Measurements from ENCODE around the gene CYP2S1.

The CYP2S1 gene

DNA sequence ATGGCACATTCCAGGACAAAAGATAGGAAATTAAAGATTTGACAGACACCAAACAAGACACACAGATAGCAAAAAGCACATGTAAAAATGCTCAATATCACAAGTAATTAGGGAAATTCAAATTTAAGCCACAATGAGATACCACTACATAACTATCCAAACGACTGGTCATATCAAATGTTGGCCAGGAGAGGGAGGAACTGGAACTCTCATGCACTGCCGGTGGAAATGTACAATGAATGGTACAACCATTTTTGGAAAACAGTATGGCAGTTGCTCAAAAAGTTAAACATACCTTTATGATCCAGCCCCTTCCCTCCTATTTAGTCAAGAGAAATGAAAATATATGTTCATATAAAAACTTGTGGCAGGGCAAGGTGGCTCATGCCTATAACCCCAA, 36.8 kb upstream of the CYP2S1 start:
- Histone ChIP-seq H3K27ac (ENCODE audit: poor library complexity, severe bottlenecking) (no peak overlapping the region), H3K36me3 (ENCODE audit: low read depth) (no peaks in the 10 kb centered on the region), H3K27me3 (ENCODE audit: insufficient read depth, poor library complexity, severe bottlenecking) (no peaks in the 10 kb centered on the region), H3K9me3 (ENCODE audit: severe bottlenecking) (no peaks in the 10 kb centered on the region), H3K4me3 (ENCODE audit: severe bottlenecking) (no peak overlapping the region), H3K4me1 (ENCODE audit: insufficient read depth, poor library complexity, severe bottlenecking) (no peaks in the 10 kb centered on the region)
- DNase-seq (ENCODE audit: low spot score) = no peak
- ATAC-seq (ENCODE audit: low read depth) = no peak
- TF ChIP-seq, protein P1, sequence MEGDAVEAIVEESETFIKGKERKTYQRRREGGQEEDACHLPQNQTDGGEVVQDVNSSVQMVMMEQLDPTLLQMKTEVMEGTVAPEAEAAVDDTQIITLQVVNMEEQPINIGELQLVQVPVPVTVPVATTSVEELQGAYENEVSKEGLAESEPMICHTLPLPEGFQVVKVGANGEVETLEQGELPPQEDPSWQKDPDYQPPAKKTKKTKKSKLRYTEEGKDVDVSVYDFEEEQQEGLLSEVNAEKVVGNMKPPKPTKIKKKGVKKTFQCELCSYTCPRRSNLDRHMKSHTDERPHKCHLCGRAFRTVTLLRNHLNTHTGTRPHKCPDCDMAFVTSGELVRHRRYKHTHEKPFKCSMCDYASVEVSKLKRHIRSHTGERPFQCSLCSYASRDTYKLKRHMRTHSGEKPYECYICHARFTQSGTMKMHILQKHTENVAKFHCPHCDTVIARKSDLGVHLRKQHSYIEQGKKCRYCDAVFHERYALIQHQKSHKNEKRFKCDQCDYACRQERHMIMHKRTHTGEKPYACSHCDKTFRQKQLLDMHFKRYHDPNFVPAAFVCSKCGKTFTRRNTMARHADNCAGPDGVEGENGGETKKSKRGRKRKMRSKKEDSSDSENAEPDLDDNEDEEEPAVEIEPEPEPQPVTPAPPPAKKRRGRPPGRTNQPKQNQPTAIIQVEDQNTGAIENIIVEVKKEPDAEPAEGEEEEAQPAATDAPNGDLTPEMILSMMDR (IDR thresholded peaks at IDR 0.05; ENCODE audit: poor library complexity, severe bottlenecking) = no peak

DNA sequence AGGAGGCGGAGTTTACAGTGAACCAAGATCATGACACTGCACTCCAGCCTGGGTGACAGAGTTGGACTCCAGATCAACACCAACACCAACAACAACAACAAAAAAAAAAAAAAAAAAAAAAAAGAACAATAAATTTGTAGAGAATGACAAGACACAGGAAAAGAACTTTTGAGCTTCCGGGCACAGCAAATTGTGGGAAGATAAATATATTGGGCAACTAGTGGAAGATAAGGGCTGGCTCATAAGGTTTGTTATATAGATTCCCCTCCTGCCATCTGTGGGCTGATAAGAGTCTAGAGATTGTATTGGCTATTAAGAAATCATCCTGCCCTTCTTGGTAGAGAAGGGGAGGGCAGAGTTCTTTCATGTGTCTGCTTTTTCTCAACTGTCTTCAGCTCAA, 33.1 kb upstream of the CYP2S1 start:
- Histone ChIP-seq H3K27me3 (ENCODE audit: insufficient read depth, poor library complexity, severe bottlenecking) (no peaks in the 10 kb centered on the region), H3K36me3 (ENCODE audit: low read depth) (no peaks in the 10 kb centered on the region)

DNA sequence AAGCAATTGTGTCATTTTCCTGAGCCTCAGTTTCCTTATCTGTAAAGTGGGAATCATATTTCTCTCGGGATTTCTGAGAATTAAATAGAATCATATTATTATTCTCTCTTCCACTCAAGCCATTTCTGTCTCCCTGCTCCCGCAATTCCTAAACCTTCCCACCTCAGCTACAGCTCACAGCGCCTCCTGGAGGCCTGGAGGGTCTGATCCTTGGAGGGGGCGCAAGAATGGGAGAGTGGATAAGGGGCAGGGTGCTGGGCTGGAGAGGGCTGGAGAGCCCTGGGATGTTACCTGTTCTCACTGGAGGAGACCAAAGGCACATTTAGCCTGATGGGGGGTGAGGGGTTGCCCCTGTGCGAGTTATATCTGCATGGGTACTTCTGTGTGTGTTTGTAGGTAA, 31.1 kb upstream of the CYP2S1 start:
- Histone ChIP-seq H3K9me3 (ENCODE audit: severe bottlenecking) (no peaks in the 10 kb centered on the region), H3K4me3 (ENCODE audit: severe bottlenecking) (no peak overlapping the region), H3K4me1 (ENCODE audit: insufficient read depth, poor library complexity, severe bottlenecking) (no peaks in the 10 kb centered on the region), H3K27me3 (ENCODE audit: insufficient read depth, poor library complexity, severe bottlenecking) (no peaks in the 10 kb centered on the region), H3K36me3 (ENCODE audit: low read depth) (no peaks in the 10 kb centered on the region), H3K27ac (ENCODE audit: poor library complexity, severe bottlenecking) (no peak overlapping the region)
- no peak for DNase-seq (ENCODE audit: low spot score)
- TF ChIP-seq, protein P1 (IDR thresholded peaks at IDR 0.05; ENCODE audit: poor library complexity, severe bottlenecking) = peak; percentile 24
- no peak for ATAC-seq (ENCODE audit: low read depth)

More for the DNA sequence above, 33.1 kb upstream of the CYP2S1 start:
- ATAC-seq (ENCODE audit: low read depth) = no peak
- TF ChIP-seq, protein P1 (IDR thresholded peaks at IDR 0.05; ENCODE audit: poor library complexity, severe bottlenecking) = no peak
- Histone ChIP-seq H3K27ac (ENCODE audit: poor library complexity, severe bottlenecking) (no peak overlapping the region), H3K9me3 (ENCODE audit: severe bottlenecking) (no peaks in the 10 kb centered on the region), H3K4me3 (ENCODE audit: severe bottlenecking) (no peak overlapping the region), H3K4me1 (ENCODE audit: insufficient read depth, poor library complexity, severe bottlenecking) (no peaks in the 10 kb centered on the region)
- DNase-seq (ENCODE audit: low spot score) = no peak

DNA sequence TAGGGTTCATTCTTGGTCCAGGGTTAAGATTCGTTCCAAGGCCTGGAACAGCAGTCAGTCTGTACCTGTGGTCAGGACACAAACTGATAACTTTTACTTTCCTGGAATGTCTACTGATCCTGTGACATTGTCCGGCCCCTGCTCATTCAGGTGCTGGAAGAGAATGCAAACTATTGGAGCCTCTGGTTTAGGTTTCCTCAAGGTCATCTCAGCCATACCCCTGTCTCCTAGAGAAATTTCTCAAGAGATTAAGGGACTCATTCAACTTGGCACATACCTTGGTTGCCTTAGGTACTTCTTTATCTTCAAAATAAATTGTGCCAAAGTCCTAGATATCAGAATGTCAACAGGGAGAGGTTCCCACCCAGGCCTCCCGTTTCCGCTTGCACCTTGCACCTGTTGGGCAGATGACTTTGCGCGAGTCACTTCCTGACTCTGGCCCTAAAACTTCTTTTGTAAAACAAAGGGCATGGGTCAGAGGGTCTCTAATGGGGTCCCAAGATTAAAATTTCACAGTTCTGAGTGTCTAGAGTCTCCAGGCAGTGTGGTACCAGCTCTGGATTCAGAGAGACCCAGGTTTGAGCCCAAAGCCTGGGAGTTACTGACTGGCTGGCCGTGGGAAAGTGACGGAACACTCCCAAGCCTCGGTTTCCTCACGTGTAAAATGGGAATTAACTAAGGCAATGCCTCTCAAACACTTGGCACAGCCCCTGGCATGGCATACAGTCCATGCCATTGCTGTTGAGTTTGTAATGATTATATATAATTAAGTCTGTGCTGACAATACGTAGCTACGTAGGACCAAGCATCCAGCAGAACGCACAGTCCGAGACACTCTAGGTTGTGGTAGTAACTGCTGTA, 25.8 kb upstream of the CYP2S1 start:
- no peaks in the 10 kb centered on the region for H3K27me3 ChIP-seq (ENCODE audit: insufficient read depth, poor library complexity, severe bottlenecking)
- H3K27ac ChIP-seq (ENCODE audit: poor library complexity, severe bottlenecking) = no peak overlapping the region
- no peaks in the 10 kb centered on the region for H3K9me3 ChIP-seq (ENCODE audit: severe bottlenecking)
- ATAC-seq (ENCODE audit: low read depth) = no peak
- DNase-seq (ENCODE audit: low spot score) = no peak
- H3K4me1 ChIP-seq (ENCODE audit: insufficient read depth, poor library complexity, severe bottlenecking) = no peaks in the 10 kb centered on the region
- H3K36me3 ChIP-seq (ENCODE audit: low read depth) = no peaks in the 10 kb centered on the region
- TF ChIP-seq, protein P1 (IDR thresholded peaks at IDR 0.05; ENCODE audit: poor library complexity, severe bottlenecking) = no peak
- H3K4me3 ChIP-seq (ENCODE audit: severe bottlenecking) = no peak overlapping the region

Measured in RWPE2 (cell line).